GM23338 (cell line): ENCODE results near the gene GLP1R.

ENCODE experiments used
- EZH2 ChIP-seq: fragments of 200-600 bp; sonication (generic); IDR thresholded peaks from one replicate; pipeline ENCODE4 v1.8.0; 2017; ENCODE audit warnings: antibody characterized with exemption, mild to moderate bottlenecking, low read depth; ENCODE audit not compliant: unreplicated experiment
- EZH2phosphoT487 ChIP-seq: fragments of 200-600 bp; sonication (generic); IDR thresholded peaks from one replicate; pipeline ENCODE4 v1.8.1; 2018; ENCODE audit warnings: antibody characterized with exemption; ENCODE audit not compliant: unreplicated experiment
- JUNB ChIP-seq: IDR thresholded peaks from one replicate; pipeline ENCODE4 v1.6.1; 2016; ENCODE audit warnings: antibody characterized with exemption; ENCODE audit not compliant: unreplicated experiment
- POLR2AphosphoS5 ChIP-seq: IDR thresholded peaks from 2 replicates; pipeline ENCODE4 v1.6.1; 2016; ENCODE audit warnings: antibody characterized with exemption, low read depth
- TF ChIP-seq, protein P1 (sequence below), 2 experiments: fragments of 200-600 bp in 1 of 2; sonication (generic) in 1 of 2; conservative IDR thresholded peaks; 2 replicates each; pipeline versions ENCODE4 v1.5.1 to v1.6.1; 2016 to 2017; ENCODE audit warnings: antibody characterized with exemption in 2 of 2, low read depth in 2 of 2, mild to moderate bottlenecking in 2 of 2, moderate library complexity in 1 of 2
- TF ChIP-seq, protein P2 (sequence below): IDR thresholded peaks from one replicate; pipeline ENCODE4 v1.6.1; 2018; ENCODE audit warnings: antibody characterized with exemption; ENCODE audit not compliant: unreplicated experiment

DNA sequence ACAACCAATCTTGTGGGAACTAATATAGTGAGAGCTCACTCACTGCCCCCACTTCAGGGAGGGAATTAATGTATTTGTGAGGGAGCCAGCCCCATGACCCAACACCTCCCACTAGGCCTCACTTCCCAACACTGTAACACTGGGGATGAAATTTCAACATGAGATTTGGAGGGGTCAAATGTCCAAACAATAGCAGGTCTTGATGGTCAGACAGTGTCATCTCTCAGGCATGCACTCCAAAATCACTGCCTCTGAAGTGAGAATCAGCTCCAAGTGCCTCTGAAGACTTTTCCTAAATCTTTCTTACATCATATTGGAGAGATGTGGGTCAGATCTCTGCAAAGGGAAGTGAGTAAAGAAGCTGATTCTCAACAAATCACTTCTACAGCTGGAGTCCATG, 80.3 kb downstream of the GLP1R start:
- TF ChIP-seq, protein P1, sequence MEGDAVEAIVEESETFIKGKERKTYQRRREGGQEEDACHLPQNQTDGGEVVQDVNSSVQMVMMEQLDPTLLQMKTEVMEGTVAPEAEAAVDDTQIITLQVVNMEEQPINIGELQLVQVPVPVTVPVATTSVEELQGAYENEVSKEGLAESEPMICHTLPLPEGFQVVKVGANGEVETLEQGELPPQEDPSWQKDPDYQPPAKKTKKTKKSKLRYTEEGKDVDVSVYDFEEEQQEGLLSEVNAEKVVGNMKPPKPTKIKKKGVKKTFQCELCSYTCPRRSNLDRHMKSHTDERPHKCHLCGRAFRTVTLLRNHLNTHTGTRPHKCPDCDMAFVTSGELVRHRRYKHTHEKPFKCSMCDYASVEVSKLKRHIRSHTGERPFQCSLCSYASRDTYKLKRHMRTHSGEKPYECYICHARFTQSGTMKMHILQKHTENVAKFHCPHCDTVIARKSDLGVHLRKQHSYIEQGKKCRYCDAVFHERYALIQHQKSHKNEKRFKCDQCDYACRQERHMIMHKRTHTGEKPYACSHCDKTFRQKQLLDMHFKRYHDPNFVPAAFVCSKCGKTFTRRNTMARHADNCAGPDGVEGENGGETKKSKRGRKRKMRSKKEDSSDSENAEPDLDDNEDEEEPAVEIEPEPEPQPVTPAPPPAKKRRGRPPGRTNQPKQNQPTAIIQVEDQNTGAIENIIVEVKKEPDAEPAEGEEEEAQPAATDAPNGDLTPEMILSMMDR (conservative IDR thresholded peaks at IDR 0.05; ENCODE audit: low read depth in 2 of 2): no peak
- TF ChIP-seq JUNB: no peak
- TF ChIP-seq, protein P2, sequence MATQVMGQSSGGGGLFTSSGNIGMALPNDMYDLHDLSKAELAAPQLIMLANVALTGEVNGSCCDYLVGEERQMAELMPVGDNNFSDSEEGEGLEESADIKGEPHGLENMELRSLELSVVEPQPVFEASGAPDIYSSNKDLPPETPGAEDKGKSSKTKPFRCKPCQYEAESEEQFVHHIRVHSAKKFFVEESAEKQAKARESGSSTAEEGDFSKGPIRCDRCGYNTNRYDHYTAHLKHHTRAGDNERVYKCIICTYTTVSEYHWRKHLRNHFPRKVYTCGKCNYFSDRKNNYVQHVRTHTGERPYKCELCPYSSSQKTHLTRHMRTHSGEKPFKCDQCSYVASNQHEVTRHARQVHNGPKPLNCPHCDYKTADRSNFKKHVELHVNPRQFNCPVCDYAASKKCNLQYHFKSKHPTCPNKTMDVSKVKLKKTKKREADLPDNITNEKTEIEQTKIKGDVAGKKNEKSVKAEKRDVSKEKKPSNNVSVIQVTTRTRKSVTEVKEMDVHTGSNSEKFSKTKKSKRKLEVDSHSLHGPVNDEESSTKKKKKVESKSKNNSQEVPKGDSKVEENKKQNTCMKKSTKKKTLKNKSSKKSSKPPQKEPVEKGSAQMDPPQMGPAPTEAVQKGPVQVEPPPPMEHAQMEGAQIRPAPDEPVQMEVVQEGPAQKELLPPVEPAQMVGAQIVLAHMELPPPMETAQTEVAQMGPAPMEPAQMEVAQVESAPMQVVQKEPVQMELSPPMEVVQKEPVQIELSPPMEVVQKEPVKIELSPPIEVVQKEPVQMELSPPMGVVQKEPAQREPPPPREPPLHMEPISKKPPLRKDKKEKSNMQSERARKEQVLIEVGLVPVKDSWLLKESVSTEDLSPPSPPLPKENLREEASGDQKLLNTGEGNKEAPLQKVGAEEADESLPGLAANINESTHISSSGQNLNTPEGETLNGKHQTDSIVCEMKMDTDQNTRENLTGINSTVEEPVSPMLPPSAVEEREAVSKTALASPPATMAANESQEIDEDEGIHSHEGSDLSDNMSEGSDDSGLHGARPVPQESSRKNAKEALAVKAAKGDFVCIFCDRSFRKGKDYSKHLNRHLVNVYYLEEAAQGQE: no peak
- no peak for TF ChIP-seq POLR2AphosphoS5
- no peak for TF ChIP-seq EZH2
- no peak for TF ChIP-seq EZH2phosphoT487
